WERI-Rb-1 (cell line): ENCODE data around the gene SLC10A4.

Source experiments
- DNase-seq: peaks from one replicate; pipeline ENCODE4 v3.0.0-alpha.2; 2020
- H3K27ac ChIP-seq: fragments of 250-450 bp; sonication (Bioruptor Pico); 2 replicates; pipeline ENCODE4 v1.5.1; 2020; ENCODE audit warnings: mild to moderate bottlenecking, moderate library complexity
- H3K27me3 ChIP-seq: fragments of 250-450 bp; sonication (Bioruptor Pico); 2 replicates; pipeline ENCODE4 v1.5.1; 2021; ENCODE audit warnings: mild to moderate bottlenecking, low read depth, moderate library complexity; ENCODE audit not compliant: insufficient read depth, severe bottlenecking
- H3K36me3 ChIP-seq: fragments of 250-450 bp; sonication (Bioruptor Pico); 2 replicates; pipeline ENCODE4 v1.5.1; 2020; ENCODE audit warnings: mild to moderate bottlenecking, moderate library complexity
- H3K4me3 ChIP-seq: 2 replicates; pipeline ENCODE4 v1.5.1; 2011; ENCODE audit warnings: low read depth, mild to moderate bottlenecking, control low read depth, low read length
- H3K9me3 ChIP-seq: fragments of 250-450 bp; sonication (Bioruptor Pico); 2 replicates; pipeline ENCODE4 v1.5.1; 2021; ENCODE audit warnings: mild to moderate bottlenecking, moderate library complexity; ENCODE audit not compliant: severe bottlenecking
- CTCF ChIP-seq: IDR thresholded peaks from 2 replicates; pipeline ENCODE4 v1.5.1; 2011; ENCODE audit warnings: low read depth, mild to moderate bottlenecking, control low read depth, inconsistent platforms, low read length

SLC10A4 gene

DNA sequence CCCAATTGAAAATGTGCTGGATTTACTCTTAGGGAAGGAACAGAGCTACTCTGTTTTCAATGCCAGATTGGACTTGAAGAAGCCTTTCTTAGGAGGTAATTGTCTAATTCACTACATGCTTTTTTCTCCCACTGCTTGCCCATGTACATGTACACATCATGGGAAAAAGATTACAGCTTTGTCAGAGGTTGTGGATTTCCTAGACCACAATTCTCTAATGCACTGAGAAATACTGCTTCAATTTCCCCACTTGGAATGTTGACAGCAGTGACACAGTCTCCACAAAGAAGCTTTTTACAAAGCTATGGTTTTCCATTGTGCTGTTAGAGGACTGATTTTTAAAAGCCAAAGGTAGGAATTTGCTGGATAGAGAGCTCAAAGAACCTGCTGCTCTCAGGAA, 26.4 kb downstream of the SLC10A4 start:
- peaks cover 76% of the 10 kb centered on the region for H3K36me3 ChIP-seq
- TF ChIP-seq CTCF = no peak
- H3K27ac ChIP-seq = no peak overlapping the region
- H3K27me3 ChIP-seq = no peaks in the 10 kb centered on the region
- H3K4me3 ChIP-seq = no peak overlapping the region
- H3K9me3 ChIP-seq = no peaks in the 10 kb centered on the region
- DNase-seq = no peak

DNA sequence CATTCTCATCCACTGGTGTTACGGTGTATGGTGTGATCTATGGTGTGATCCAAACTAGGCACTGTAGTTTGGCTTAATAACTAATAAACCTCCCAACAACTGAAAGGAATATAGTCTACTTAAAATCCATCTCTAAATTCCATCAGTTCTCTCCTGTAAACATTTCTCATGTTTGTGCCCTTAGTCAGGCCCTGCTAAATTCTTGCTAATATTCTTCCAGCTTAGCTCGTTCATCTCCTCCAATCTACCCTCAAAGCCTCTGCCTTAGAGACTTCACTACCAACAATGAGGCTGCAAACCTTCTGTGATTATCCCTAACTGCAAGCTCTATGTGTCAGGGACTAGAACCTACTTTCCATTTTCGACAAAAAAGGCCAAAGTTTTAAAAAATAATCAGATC, 35.0 kb downstream of the SLC10A4 start:
- Histone ChIP-seq H3K36me3 (peaks cover 56% of the 10 kb centered on the region), H3K9me3 (no peaks in the 10 kb centered on the region), H3K4me3 (no peak overlapping the region), H3K27me3 (no peaks in the 10 kb centered on the region), H3K27ac (no peak overlapping the region)
- DNase-seq = no peak
- TF ChIP-seq CTCF = no peak

DNA sequence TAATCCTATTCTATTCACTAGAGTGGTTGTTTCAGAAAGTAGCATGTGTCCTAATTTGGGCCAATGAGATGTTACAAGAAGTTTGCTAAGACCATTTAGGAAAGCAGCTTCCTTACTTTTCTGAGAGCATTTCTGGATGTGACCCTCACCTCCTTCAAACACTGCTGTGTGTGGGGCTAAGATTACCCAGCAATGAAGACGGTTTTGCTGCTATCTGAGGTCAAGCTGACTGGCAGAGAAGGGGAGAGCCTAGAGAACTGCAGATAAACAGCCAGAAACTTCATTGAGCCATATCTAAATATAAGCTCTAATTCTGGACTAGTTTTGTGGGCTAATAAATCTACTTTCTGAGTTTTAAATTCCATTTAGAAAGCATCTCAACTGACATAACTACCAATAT, 43.3 kb downstream of the SLC10A4 start:
- H3K4me3 ChIP-seq = no peak overlapping the region
- H3K27me3 ChIP-seq = no peaks in the 10 kb centered on the region
- H3K36me3 ChIP-seq = peaks cover 80% of the 10 kb centered on the region
- no peaks in the 10 kb centered on the region for H3K9me3 ChIP-seq
- DNase-seq = no peak
- TF ChIP-seq CTCF = no peak
- H3K27ac ChIP-seq = no peak overlapping the region

DNA sequence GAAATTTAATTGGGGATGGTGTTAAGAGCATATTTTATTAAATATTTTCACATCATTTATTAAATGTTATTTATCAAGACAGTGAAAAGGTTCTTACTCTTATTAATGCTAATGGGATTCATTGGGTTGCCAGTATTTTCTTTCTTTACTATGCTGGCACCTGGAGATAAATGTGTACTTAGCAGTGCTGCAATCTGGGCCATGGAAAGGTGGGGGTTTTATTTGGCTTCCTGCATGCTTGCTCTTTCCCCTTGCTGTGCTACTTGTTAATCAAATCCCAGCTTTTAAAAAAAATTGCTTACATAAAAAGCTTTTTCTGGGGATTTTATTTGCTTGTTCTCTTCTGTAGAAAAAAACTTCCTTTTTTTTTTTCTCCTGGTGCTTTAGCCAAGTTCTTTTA, 55.2 kb downstream of the SLC10A4 start:
- no peaks in the 10 kb centered on the region for H3K27me3 ChIP-seq
- H3K9me3 ChIP-seq = no peaks in the 10 kb centered on the region
- TF ChIP-seq CTCF = no peak
- no peak overlapping the region for H3K27ac ChIP-seq
- no peak for DNase-seq
- H3K4me3 ChIP-seq = no peak overlapping the region
- H3K36me3 ChIP-seq = peaks cover 59% of the 10 kb centered on the region
